Heart left ventricle (tissue), 13 donors: Measurements from ENCODE around the gene CD68.

Source experiments
- POLR2A ChIP-seq, 2 donors: fragments of 450-650 bp; IDR thresholded peaks; one replicate each; pipeline ENCODE4 v1.6.1; 2017; ENCODE audit warnings: antibody characterized with exemption in 2 of 2, mild to moderate bottlenecking in 2 of 2, moderate library complexity in 2 of 2
- TF ChIP-seq, protein P1 (sequence below), 12 donors: fragments of 200-600 bp; sonication (generic) in 4 of 12; IDR thresholded peaks; one replicate each; pipeline versions ENCODE4 v1.5.0 to v1.8.0; 2018 to 2022; ENCODE audit warnings: antibody characterized with exemption in 12 of 12, mild to moderate bottlenecking in 5 of 12
- donor health status: ischemic (EF 13 %, LVEDD 7.1; RV severe dilation, severe dysfunction).
- donor health status: DM: no; HTN: yes; CAD: no.
- donor health status: DM: no; HTN: no; CAD: no.
- donor health status: ischemic (EF 25% LVEDD 6.9; RV normal size, moderate dysfunction).
- donor health status: ischemic (EF 25% LVEDD 5.7; RV mildly dilated, moderate dysfunction).
- donor health status: ischemic (EF 35%, LVEDD 5.7; RV mildly dilated, moderate dysfunction).
- donor health status: nonischemic (EF 11% LVEDD 7.7; RV severe dilation, severe dysfunction).
- donor health status: DM: yes; HTN: yes; CAD: no.
- donor health status: PGD.
- donor health status: ischemic (EF 29% LVEDD 5.4; RV normal size, mild dysfunction).
- donor health status: nonischemic (EF 23%, LVEDD 6.1; RV moderate dilation, normal function).

DNA sequence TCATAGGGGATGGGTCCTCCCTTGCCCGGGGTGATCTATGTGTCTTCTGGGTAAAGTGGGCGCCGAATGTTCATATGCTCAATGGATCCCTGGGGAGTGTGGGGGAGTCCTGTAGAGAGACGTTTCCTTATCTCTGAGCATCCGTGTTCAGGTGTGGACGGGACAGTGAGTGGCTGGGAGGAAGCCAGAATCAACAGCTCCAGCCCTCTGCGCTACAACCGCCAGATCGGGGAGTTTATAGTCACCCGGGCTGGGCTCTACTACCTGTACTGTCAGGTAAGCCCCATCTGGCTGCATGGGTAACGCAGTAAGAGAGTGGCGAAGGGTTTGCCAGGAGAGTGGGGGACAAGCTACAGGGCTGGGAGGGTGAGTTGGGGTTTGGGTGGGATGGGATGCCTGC is 22.8 kb upstream of the CD68 start:
- TF ChIP-seq, protein P1, sequence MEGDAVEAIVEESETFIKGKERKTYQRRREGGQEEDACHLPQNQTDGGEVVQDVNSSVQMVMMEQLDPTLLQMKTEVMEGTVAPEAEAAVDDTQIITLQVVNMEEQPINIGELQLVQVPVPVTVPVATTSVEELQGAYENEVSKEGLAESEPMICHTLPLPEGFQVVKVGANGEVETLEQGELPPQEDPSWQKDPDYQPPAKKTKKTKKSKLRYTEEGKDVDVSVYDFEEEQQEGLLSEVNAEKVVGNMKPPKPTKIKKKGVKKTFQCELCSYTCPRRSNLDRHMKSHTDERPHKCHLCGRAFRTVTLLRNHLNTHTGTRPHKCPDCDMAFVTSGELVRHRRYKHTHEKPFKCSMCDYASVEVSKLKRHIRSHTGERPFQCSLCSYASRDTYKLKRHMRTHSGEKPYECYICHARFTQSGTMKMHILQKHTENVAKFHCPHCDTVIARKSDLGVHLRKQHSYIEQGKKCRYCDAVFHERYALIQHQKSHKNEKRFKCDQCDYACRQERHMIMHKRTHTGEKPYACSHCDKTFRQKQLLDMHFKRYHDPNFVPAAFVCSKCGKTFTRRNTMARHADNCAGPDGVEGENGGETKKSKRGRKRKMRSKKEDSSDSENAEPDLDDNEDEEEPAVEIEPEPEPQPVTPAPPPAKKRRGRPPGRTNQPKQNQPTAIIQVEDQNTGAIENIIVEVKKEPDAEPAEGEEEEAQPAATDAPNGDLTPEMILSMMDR (IDR thresholded peaks at IDR 0.05) = no peak
- TF ChIP-seq POLR2A (IDR thresholded peaks at IDR 0.05) = no peak
